K562 (cell line): Measurements from ENCODE around the gene KIF19. TPM values are rescaled to one million over a fixed set of nuclear protein-coding genes. Genes with fewer than 3 reads are reported as not detected.

Experiments
- ATAC-seq: fragments of 200-7000 bp; cut with Tn5 transposase; 3 replicates; pipeline ENCODE4 v1.9.1; 2020; ENCODE audit warnings: moderate library complexity
- BruUV-seq: library from RNA; stranded (reverse); fragments of 400-500 nt; replicated peaks from 2 replicates; lab custom pipeline; 2021; lab: Mats Ljungman, UMichigan
- CTCF ChIA-PET: fragments of 300-600 bp; formaldehyde crosslinking; extraction: SDS; loops from one replicate; lab custom pipeline; 2021; ENCODE audit warnings: low intra/inter-chr PET ratio; lab: Yijun Ruan, JAX
- POLR2A ChIA-PET: fragments of 300-600, 350-650 bp; sonication (Branson Sonifier 250); formaldehyde crosslinking; extraction: SDS; loops from one replicate; lab custom pipeline; 2021; ENCODE audit warnings: antibody characterized with exemption, inconsistent platforms; lab: Yijun Ruan, JAX
- DNase-seq, 4 experiments: peaks; one replicate each; pipeline versions ENCODE4 v3.0.0 to v3.0.0-alpha.2; 2011 to 2018; ENCODE audit warnings: low spot score in 3 of 4, mixed read lengths in 3 of 4; ENCODE audit errors: extremely low read depth in 1 of 4
- FAIRE-seq: peaks from 2 replicates; lab custom pipeline; 2011; peaks lifted over from hg19 to GRCh38; lab: Jason Lieb, UNC
- H2AFZ ChIP-seq: 2 replicates; pipeline ENCODE4 v1.6.0; 2011; ENCODE audit warnings: low read depth, low read length, control low read depth, inconsistent platforms
- H3K27ac ChIP-seq: fragments of 200-600 bp; 3 replicates; pipeline ENCODE4 v1.8.0; 2011; ENCODE audit warnings: low read depth, mild to moderate bottlenecking, control low read depth, inconsistent platforms, low read length, moderate library complexity, mixed read lengths; ENCODE audit errors: extremely low read depth
- H3K27me3 ChIP-seq, 2 experiments: fragments of 300-600 bp in 1 of 2; 2 replicates in 1 of 2; 3 replicates in 1 of 2; pipeline versions ENCODE4 v1.6.0 to v1.8.0; 2011; ENCODE audit warnings: inconsistent platforms in 2 of 2, low read length in 2 of 2, mild to moderate bottlenecking in 1 of 2, mixed read lengths in 1 of 2, moderate library complexity in 1 of 2; ENCODE audit not compliant: control insufficient read depth in 2 of 2, insufficient read depth in 2 of 2
- H3K36me3 ChIP-seq: fragments of 300-600 bp; 3 replicates; pipeline ENCODE4 v1.8.0; 2011; ENCODE audit warnings: mild to moderate bottlenecking, low read length, inconsistent platforms; ENCODE audit not compliant: control insufficient read depth, insufficient read depth
- H3K4me1 ChIP-seq, 2 experiments: fragments of 200-600 bp in 1 of 2; replicated peaks in 1 of 2; 2 replicates in 1 of 2; 3 replicates in 1 of 2; pipeline versions ENCODE4 v1.5.1 to v1.8.0; 2011; ENCODE audit warnings: inconsistent platforms in 2 of 2, low read length in 2 of 2, mild to moderate bottlenecking in 1 of 2, mixed read lengths in 1 of 2, moderate library complexity in 1 of 2; ENCODE audit not compliant: control insufficient read depth in 2 of 2, insufficient read depth in 2 of 2
- H3K4me2 ChIP-seq: 2 replicates; pipeline ENCODE4 v1.6.1; 2011; ENCODE audit warnings: low read length, control low read depth, inconsistent platforms, mixed read lengths; ENCODE audit not compliant: insufficient read depth
- H3K4me3 ChIP-seq: fragments of 200-600 bp; sonication (generic), shearing (Covaris generic); 2 replicates; pipeline ENCODE4 v1.5.1; 2016; ENCODE audit warnings: control low read depth, inconsistent platforms
- H3K79me2 ChIP-seq: fragments of 200-600 bp; 3 replicates; pipeline ENCODE4 v1.8.0; 2011; ENCODE audit warnings: low read length, inconsistent platforms; ENCODE audit not compliant: control insufficient read depth, insufficient read depth
- H3K9ac ChIP-seq, 2 experiments: 2 replicates each; pipeline versions ENCODE4 v1.6.0 to v1.6.1; 2011; ENCODE audit warnings: low read depth in 2 of 2, low read length in 2 of 2, control low read depth in 1 of 2, inconsistent platforms in 1 of 2, mild to moderate bottlenecking in 1 of 2, mixed read lengths in 1 of 2; ENCODE audit not compliant: insufficient read depth in 1 of 2
- H3K9me1 ChIP-seq: one replicate; pipeline ENCODE4 v1.6.0; 2011; ENCODE audit warnings: inconsistent platforms, mild to moderate bottlenecking, low read length, moderate library complexity; ENCODE audit not compliant: control insufficient read depth, insufficient read depth
- H3K9me3 ChIP-seq: replicated peaks from 2 replicates; pipeline ENCODE4 v1.5.1; 2011; ENCODE audit warnings: low read depth, low read length, inconsistent platforms; ENCODE audit not compliant: control insufficient read depth, insufficient read depth
- H4K20me1 ChIP-seq: replicated peaks from 2 replicates; pipeline ENCODE4 v1.6.1; 2011; ENCODE audit warnings: low read length, inconsistent platforms, mixed read lengths; ENCODE audit not compliant: control insufficient read depth, insufficient read depth
- KAT7 ChIP-seq: sonication (generic); formaldehyde crosslinking; IDR thresholded peaks from 2 replicates; pipeline ENCODE4 v1.8.0; 2022; ENCODE audit warnings: missing genetic modification reagents, mild to moderate bottlenecking, borderline replicate concordance
- LARP7 ChIP-seq: fragments of 450-650 bp; IDR thresholded peaks from 2 replicates; pipeline ENCODE4 v1.6.1; 2016
- NELFE ChIP-seq: IDR thresholded peaks from 2 replicates; pipeline ENCODE4 v1.6.1; 2011; ENCODE audit warnings: mild to moderate bottlenecking; ENCODE audit not compliant: insufficient read depth, insufficient read length
- PRDM10 ChIP-seq: fragments of 450-650 bp; IDR thresholded peaks from 2 replicates; pipeline ENCODE4 v1.6.1; 2018; ENCODE audit not compliant: partially characterized antibody
- SNRNP70 ChIP-seq: fragments of 200-400 bp; formaldehyde crosslinking; optimal IDR thresholded peaks from 2 replicates; pipeline ENCODE3; 2017; ENCODE audit warnings: low read depth, low read length
- TEAD1 ChIP-seq, 2 experiments: fragments of 450-650 bp in 1 of 2; sonication (generic) in 1 of 2; formaldehyde crosslinking; IDR thresholded peaks; 2 replicates each; pipeline versions ENCODE4 v1.4.0 to v1.8.0; 2020 to 2022; ENCODE audit warnings: mild to moderate bottlenecking in 2 of 2, missing genetic modification reagents in 1 of 2
- ZBTB7A ChIP-seq: IDR thresholded peaks from 2 replicates; pipeline ENCODE4 v1.6.1; 2011; ENCODE audit warnings: low read depth, mild to moderate bottlenecking, low read length, moderate library complexity, borderline replicate concordance; ENCODE audit not compliant: control insufficient read depth
- ZNF449 ChIP-seq: fragments of 250-450 bp; sonication (Bioruptor Pico); IDR thresholded peaks from 2 replicates; pipeline ENCODE4 v1.8.0; 2022; ENCODE audit warnings: moderate library complexity, mild to moderate bottlenecking, inconsistent platforms
- WGBS: fragments of 100-300 bp; shearing (Covaris generic); methylation state at CpG from one replicate; pipeline ENCODE4 v1.1.6; 2016; ENCODE audit warnings: low coverage, mixed read lengths; ENCODE audit not compliant: insufficient coverage; ENCODE audit errors: missing lambda C conversion rate; 5-methylcytosine and 5-hydroxymethylcytosine counted together
- in situ Hi-C: fragments of 300-500 bp; cut with MboI; formaldehyde crosslinking; loops from 4 replicates; pipeline ENCODE4 v1.15.0; 2018; ENCODE audit warnings: inconsistent platforms, mixed read lengths
- intact Hi-C: fragments of 100-400 bp; cut with micrococcal nuclease; formaldehyde crosslinking; loops from 2 replicates; pipeline ENCODE4 v1.14.2; 2022
- polyA plus RNA-seq, 8 experiments: library from polyadenylated mRNA; depleted of rRNA in 4 of 8; stranded (reverse) in 5 of 8; unstranded in 3 of 8; fragments of >200 nt; fragmentation: Nextera tagmentation in 2 of 8; fragmentation: Illumina TruSeq in 1 of 8; extraction: Ambion mirVana in 2 of 8; extraction: Trizol in 1 of 8; gene quantifications; 2 replicates each; pipeline versions ENCODE4 v1.2.1 to v1.2.3, GENCODE V29; 2011 to 2014; ENCODE audit warnings: inconsistent platforms in 1 of 8, missing spikeins in 1 of 8
- total RNA-seq, 7 experiments: library from RNA; depleted of rRNA in 6 of 7; stranded (reverse); fragments of >200 nt in 6 of 7; fragmentation: Illumina TruSeq in 2 of 7; extraction: Trizol in 2 of 7; gene quantifications; 2 replicates each; pipeline versions ENCODE4 v1.2.1 to v1.2.3, GENCODE V29; 2011 to 2021; ENCODE audit warnings: low replicate concordance in 1 of 7
- TF ChIP-seq, protein P1 (sequence below): fragments of 250-450 bp; sonication (Bioruptor Pico); IDR thresholded peaks from 2 replicates; pipeline ENCODE4 v1.4.0; 2020; ENCODE audit warnings: borderline replicate concordance
- TF ChIP-seq, protein P2 (sequence below): sonication (generic); formaldehyde crosslinking; IDR thresholded peaks from 2 replicates; pipeline ENCODE4 v1.8.0; 2022; ENCODE audit warnings: missing genetic modification reagents, mild to moderate bottlenecking, borderline replicate concordance
- TF ChIP-seq, protein P3 (sequence below): sonication (generic); formaldehyde crosslinking; IDR thresholded peaks from 2 replicates; pipeline ENCODE4 v1.8.0; 2022; ENCODE audit warnings: missing genetic modification reagents, mild to moderate bottlenecking, moderate library complexity, borderline replicate concordance

KIF19 gene
- total and polyA plus RNA-seq, 9 of the 15 experiments (the other 6 are each of a cell fraction or from before 2014, with no cell fraction given): 0.10 TPM; not detected in 8

- Histone ChIP-seq H3K4me3 (no peak overlapping the region), H3K4me2 (no peak overlapping the region; the same call in 1 of the 2 replicates), H3K9me3 (no peaks in the 10 kb centered on the region), H3K36me3 (no peaks in the 10 kb centered on the region), H2AFZ (no peak overlapping the region), H4K20me1 (no peaks in the 10 kb centered on the region), H3K4me1 (peaks cover 0 to 10% of the 10 kb centered on the region in 2 experiments; a peak in 4 of 5 replicates), H3K27ac (no peak overlapping the region), H3K9ac (peak overlapping the region in 1 of 2 experiments; percentile 13; a peak in 1 of 4 replicates), H3K9me1 (no peaks in the 10 kb centered on the region), H3K27me3 (peaks cover 19 to 53% of the 10 kb centered on the region in 2 experiments), H3K79me2 (no peaks in the 10 kb centered on the region)
- DNase-seq: peak; percentile 89 to 92 (median 90)
- 15% methylated on average over 20 of the region's 20 CpGs for WGBS
- no TSS peak for BruUV-seq
- peak; percentile 99 for ATAC-seq
- FAIRE-seq: peak; percentile 80
- intact Hi-C loops: loop anchor here (1.0 to 2.0 kb wide), 3 partner anchors 78 to 223 kb away; no protein-coding TSS in a partner anchor
- in situ Hi-C loops: loop anchor here (5.0 to 10.0 kb wide), 2 partner anchors 113 to 215 kb away; partner anchors contain the start of gene CD300LD
- POLR2A ChIA-PET: interaction anchor here (0.5 to 0.9 kb wide), 6 partner anchors 15 to 1760 kb away, joined by 3 to 4 read pairs (median 4); no protein-coding TSS in a partner anchor
- CTCF ChIA-PET: interaction anchor here (0.6 to 4.6 kb wide), 8 partner anchors 13 to 357 kb away, joined by 3 to 61 read pairs (median 4); no protein-coding TSS in a partner anchor
- TF ChIP-seq SNRNP70 (no peak), NELFE (no peak), LARP7 (no peak), TEAD1 (CRISPR knock-in tag; IDR thresholded peaks at IDR 0.05) (peak in 1 of 2 experiments; percentile 48; a peak in 1 of 4 replicates), ZNF449 (no peak), KAT7 (CRISPR knock-in tag) (no peak), PRDM10 (no peak), ZBTB7A (0 out of 2 replicates have a peak, but pooled peaks have one; percentile 9)
- TF ChIP-seq, protein P1, sequence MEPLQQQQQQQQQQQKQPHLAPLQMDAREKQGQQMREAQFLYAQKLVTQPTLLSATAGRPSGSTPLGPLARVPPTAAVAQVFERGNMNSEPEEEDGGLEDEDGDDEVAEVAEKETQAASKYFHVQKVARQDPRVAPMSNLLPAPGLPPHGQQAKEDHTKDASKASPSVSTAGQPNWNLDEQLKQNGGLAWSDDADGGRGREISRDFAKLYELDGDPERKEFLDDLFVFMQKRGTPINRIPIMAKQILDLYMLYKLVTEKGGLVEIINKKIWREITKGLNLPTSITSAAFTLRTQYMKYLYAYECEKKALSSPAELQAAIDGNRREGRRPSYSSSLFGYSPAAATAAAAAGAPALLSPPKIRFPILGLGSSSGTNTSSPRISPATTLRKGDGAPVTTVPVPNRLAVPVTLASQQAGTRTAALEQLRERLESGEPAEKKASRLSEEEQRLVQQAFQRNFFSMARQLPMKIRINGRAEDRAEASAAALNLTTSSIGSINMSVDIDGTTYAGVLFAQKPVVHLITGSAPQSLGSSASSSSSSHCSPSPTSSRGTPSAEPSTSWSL (CRISPR knock-in tag): no peak
- TF ChIP-seq, protein P2, sequence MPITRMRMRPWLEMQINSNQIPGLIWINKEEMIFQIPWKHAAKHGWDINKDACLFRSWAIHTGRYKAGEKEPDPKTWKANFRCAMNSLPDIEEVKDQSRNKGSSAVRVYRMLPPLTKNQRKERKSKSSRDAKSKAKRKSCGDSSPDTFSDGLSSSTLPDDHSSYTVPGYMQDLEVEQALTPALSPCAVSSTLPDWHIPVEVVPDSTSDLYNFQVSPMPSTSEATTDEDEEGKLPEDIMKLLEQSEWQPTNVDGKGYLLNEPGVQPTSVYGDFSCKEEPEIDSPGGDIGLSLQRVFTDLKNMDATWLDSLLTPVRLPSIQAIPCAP: no peak
- TF ChIP-seq, protein P3, sequence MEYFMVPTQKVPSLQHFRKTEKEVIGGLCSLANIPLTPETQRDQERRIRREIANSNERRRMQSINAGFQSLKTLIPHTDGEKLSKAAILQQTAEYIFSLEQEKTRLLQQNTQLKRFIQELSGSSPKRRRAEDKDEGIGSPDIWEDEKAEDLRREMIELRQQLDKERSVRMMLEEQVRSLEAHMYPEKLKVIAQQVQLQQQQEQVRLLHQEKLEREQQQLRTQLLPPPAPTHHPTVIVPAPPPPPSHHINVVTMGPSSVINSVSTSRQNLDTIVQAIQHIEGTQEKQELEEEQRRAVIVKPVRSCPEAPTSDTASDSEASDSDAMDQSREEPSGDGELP (CRISPR knock-in tag): peak; percentile 61; the same call in 1 of the 2 replicates
These were observed 53.6 kb downstream of the KIF19 start for GRCh38 chr17:74379495-74380085.
